Measurements from ENCODE around the gene SLC30A2.

The SLC30A2 gene

GRCh38 chr1:26012864-26013263, 33.1 kb downstream of the SLC30A2 start:
- Histone ChIP-seq H3K4me3 (ENCODE audit: low read depth, low read length) (no peak overlapping the region), H3K27ac (ENCODE audit: extremely low read depth, low read depth, low read length) (no peak overlapping the region), H3K9me3 (ENCODE audit: control insufficient read depth, insufficient read depth, low read depth, low read length) (no peaks in the 10 kb centered on the region), H3K4me1 (ENCODE audit: control insufficient read depth, insufficient read depth, low read length) (no peaks in the 10 kb centered on the region), H3K36me3 (ENCODE audit: control insufficient read depth in 2 of 2, insufficient read depth in 1 of 2, low read length in 2 of 2) (no peaks in the 10 kb centered on the region)
- TF ChIP-seq ZNF266 (tag by site-specific recombination; IDR thresholded peaks at IDR 0.05; ENCODE audit: low read depth) (no peak), ZBTB8A (tag by site-specific recombination; IDR thresholded peaks at IDR 0.05) (no peak), ZNF391 (tag by site-specific recombination; IDR thresholded peaks at IDR 0.05; ENCODE audit: borderline replicate concordance, low read depth) (no peak), ZNF654 (tag by site-specific recombination; IDR thresholded peaks at IDR 0.05; ENCODE audit: low read depth) (no peak), ZNF501 (tag by site-specific recombination; IDR thresholded peaks at IDR 0.05) (no peak), ZNF404 (tag by site-specific recombination; IDR thresholded peaks at IDR 0.05) (no peak), FEZF1 (tag by site-specific recombination; IDR thresholded peaks at IDR 0.05) (no peak)
- TF ChIP-seq, protein P1, sequence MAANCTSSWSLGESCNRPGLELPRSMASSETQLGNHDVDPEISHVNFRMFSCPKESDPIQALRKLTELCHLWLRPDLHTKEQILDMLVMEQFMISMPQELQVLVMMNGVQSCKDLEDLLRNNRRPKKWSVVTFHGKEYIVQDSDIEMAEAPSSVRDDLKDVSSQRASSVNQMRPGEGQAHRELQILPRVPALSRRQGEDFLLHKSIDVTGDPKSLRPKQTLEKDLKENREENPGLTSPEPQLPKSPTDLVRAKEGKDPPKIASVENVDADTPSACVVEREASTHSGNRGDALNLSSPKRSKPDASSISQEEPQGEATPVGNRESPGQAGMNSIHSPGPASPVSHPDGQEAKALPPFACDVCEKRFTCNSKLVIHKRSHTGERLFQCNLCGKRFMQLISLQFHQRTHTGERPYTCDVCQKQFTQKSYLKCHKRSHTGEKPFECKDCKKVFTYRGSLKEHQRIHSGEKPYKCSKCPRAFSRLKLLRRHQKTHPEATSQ (tag by site-specific recombination; IDR thresholded peaks at IDR 0.05), result no peak
- ChIA-PET POLR2A (interaction anchor here (1.3 kb wide), 1 partner anchor 17 kb away, joined by 3 read pairs; no protein-coding TSS in a partner anchor), CTCF (interaction anchor here (0.9 to 1.6 kb wide), 3 partner anchors 8 to 24 kb away, joined by 3 to 5 read pairs (median 3); no protein-coding TSS in a partner anchor)

- H3K36me3 ChIP-seq (ENCODE audit: control insufficient read depth in 2 of 2, insufficient read depth in 1 of 2, low read length in 2 of 2), result no peaks in the 10 kb centered on the region
- no peak overlapping the region for H3K4me3 ChIP-seq (ENCODE audit: low read depth, low read length)
- TF ChIP-seq, protein P2, sequence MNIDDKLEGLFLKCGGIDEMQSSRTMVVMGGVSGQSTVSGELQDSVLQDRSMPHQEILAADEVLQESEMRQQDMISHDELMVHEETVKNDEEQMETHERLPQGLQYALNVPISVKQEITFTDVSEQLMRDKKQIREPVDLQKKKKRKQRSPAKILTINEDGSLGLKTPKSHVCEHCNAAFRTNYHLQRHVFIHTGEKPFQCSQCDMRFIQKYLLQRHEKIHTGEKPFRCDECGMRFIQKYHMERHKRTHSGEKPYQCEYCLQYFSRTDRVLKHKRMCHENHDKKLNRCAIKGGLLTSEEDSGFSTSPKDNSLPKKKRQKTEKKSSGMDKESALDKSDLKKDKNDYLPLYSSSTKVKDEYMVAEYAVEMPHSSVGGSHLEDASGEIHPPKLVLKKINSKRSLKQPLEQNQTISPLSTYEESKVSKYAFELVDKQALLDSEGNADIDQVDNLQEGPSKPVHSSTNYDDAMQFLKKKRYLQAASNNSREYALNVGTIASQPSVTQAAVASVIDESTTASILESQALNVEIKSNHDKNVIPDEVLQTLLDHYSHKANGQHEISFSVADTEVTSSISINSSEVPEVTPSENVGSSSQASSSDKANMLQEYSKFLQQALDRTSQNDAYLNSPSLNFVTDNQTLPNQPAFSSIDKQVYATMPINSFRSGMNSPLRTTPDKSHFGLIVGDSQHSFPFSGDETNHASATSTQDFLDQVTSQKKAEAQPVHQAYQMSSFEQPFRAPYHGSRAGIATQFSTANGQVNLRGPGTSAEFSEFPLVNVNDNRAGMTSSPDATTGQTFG (tag by site-specific recombination; IDR thresholded peaks at IDR 0.05; ENCODE audit: borderline replicate concordance), result no peak
- no peak for TF ChIP-seq ZNF623 (tag by site-specific recombination; IDR thresholded peaks at IDR 0.05)
- TF ChIP-seq ZNF837 (tag by site-specific recombination; IDR thresholded peaks at IDR 0.05), result no peak
- TF ChIP-seq BCL6B (tag by site-specific recombination; IDR thresholded peaks at IDR 0.05), result peak; percentile 24; the same call in 1 of the 2 replicates
- H3K4me1 ChIP-seq (ENCODE audit: control insufficient read depth, insufficient read depth, low read length), result no peaks in the 10 kb centered on the region
- CTCF ChIA-PET, result interaction anchor here (1.1 to 3.3 kb wide), 5 partner anchors 14 to 133 kb away, joined by 3 to 14 read pairs (median 4); no protein-coding TSS in a partner anchor
- H3K27ac ChIP-seq (ENCODE audit: extremely low read depth, low read depth, low read length), result no peak overlapping the region
- POLR2A ChIA-PET, result no interaction called here
- no peaks in the 10 kb centered on the region for H3K9me3 ChIP-seq (ENCODE audit: control insufficient read depth, insufficient read depth, low read depth, low read length)
These were observed 35.1 kb downstream of the SLC30A2 start for GRCh38 chr1:26010825-26011224.

GRCh38 chr1:26009796-26010447, 36.0 kb downstream of the SLC30A2 start:
- Histone ChIP-seq H3K4me3 (ENCODE audit: low read depth, low read length) (no peak overlapping the region), H3K9me3 (ENCODE audit: control insufficient read depth, insufficient read depth, low read depth, low read length) (no peaks in the 10 kb centered on the region), H3K27ac (ENCODE audit: extremely low read depth, low read depth, low read length) (no peak overlapping the region), H3K36me3 (ENCODE audit: control insufficient read depth in 2 of 2, insufficient read depth in 1 of 2, low read length in 2 of 2) (no peaks in the 10 kb centered on the region), H3K4me1 (ENCODE audit: control insufficient read depth, insufficient read depth, low read length) (no peaks in the 10 kb centered on the region)
- ChIA-PET POLR2A (no interaction called here), CTCF (interaction anchor here (0.7 to 3.3 kb wide), 6 partner anchors 10 to 134 kb away, joined by 3 to 14 read pairs (median 4); no protein-coding TSS in a partner anchor)
- TF ChIP-seq ZNF37A (tag by site-specific recombination; IDR thresholded peaks at IDR 0.05) (no peak), KLF16 (tag by site-specific recombination; IDR thresholded peaks at IDR 0.05) (no peak), ZNF600 (tag by site-specific recombination; IDR thresholded peaks at IDR 0.05) (no peak), ZNF501 (tag by site-specific recombination; IDR thresholded peaks at IDR 0.05) (no peak), ZNF10 (tag by site-specific recombination; IDR thresholded peaks at IDR 0.05) (no peak), ZNF654 (tag by site-specific recombination; IDR thresholded peaks at IDR 0.05; ENCODE audit: low read depth) (no peak), GLIS2 (tag by site-specific recombination; IDR thresholded peaks at IDR 0.05) (no peak)
- TF ChIP-seq, protein P3, sequence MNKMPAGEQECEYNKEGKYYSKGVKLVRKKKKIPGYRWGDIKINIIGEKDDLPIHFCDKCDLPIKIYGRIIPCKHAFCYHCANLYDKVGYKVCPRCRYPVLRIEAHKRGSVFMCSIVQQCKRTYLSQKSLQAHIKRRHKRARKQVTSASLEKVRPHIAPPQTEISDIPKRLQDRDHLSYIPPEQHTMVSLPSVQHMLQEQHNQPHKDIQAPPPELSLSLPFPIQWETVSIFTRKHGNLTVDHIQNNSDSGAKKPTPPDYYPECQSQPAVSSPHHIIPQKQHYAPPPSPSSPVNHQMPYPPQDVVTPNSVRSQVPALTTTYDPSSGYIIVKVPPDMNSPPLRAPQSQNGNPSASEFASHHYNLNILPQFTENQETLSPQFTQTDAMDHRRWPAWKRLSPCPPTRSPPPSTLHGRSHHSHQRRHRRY (tag by site-specific recombination; IDR thresholded peaks at IDR 0.05), result no peak
- TF ChIP-seq, protein P4, sequence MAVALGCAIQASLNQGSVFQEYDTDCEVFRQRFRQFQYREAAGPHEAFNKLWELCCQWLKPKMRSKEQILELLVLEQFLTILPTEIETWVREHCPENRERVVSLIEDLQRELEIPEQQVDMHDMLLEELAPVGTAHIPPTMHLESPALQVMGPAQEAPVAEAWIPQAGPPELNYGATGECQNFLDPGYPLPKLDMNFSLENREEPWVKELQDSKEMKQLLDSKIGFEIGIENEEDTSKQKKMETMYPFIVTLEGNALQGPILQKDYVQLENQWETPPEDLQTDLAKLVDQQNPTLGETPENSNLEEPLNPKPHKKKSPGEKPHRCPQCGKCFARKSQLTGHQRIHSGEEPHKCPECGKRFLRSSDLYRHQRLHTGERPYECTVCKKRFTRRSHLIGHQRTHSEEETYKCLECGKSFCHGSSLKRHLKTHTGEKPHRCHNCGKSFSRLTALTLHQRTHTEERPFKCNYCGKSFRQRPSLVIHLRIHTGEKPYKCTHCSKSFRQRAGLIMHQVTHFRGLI (tag by site-specific recombination; IDR thresholded peaks at IDR 0.05), result peak; percentile 65; the same call in 1 of the 2 replicates
